ENCODE measurements around the gene TYMS. TPM values are rescaled to one million over a fixed set of nuclear protein-coding genes. Genes with fewer than 3 reads are reported as not detected.

TYMS gene
- total RNA-seq, 1 donor from 2014 or later: 15.5 TPM

DNA sequence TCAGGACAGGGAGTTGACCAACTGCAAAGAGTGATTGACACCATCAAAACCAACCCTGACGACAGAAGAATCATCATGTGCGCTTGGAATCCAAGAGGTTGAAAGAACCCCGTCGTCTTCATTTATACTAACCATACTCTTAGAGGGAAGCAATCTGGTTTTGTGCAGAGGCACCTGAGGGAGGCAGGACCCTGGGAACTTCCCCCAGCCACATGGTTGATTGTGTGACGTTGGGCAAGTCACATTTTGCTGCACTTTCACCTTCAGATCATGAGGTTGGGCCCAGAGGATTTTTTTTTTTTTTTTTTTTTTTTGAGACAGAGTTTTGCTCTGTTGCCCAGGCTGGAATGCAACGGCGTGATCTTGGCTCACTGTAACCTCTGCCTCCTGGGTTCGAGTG is 11.6 kb downstream of the TYMS start:
- no peak for TF ChIP-seq CTCF (IDR thresholded peaks at IDR 0.05; ENCODE audit: partially characterized antibody, unreplicated experiment)
- Mint-ChIP-seq H3K27me3 (ENCODE audit: unreplicated experiment) (no peaks in the 10 kb centered on the region), H3K27ac (ENCODE audit: unreplicated experiment) (no peak overlapping the region), H3K4me1 (ENCODE audit: low read depth, unreplicated experiment) (no peaks in the 10 kb centered on the region), H3K36me3 (ENCODE audit: unreplicated experiment) (peaks cover 5% of the 10 kb centered on the region), H3K4me3 (ENCODE audit: unreplicated experiment) (no peak overlapping the region), H3K9me3 (ENCODE audit: unreplicated experiment) (peaks cover 4% of the 10 kb centered on the region)
- no peak for DNase-seq

- DNase-seq: no peak
- TF ChIP-seq CTCF (IDR thresholded peaks at IDR 0.05; ENCODE audit: partially characterized antibody, unreplicated experiment): no peak
- Mint-ChIP-seq H3K9me3 (ENCODE audit: unreplicated experiment) (peaks cover 4% of the 10 kb centered on the region), H3K36me3 (ENCODE audit: unreplicated experiment) (peaks cover 5% of the 10 kb centered on the region), H3K27ac (ENCODE audit: unreplicated experiment) (no peak overlapping the region), H3K27me3 (ENCODE audit: unreplicated experiment) (no peaks in the 10 kb centered on the region), H3K4me1 (ENCODE audit: low read depth, unreplicated experiment) (no peaks in the 10 kb centered on the region), H3K4me3 (ENCODE audit: unreplicated experiment) (no peak overlapping the region)
These were observed 13.1 kb downstream of the TYMS start for GRCh38 chr18:670522-670921.

DNA sequence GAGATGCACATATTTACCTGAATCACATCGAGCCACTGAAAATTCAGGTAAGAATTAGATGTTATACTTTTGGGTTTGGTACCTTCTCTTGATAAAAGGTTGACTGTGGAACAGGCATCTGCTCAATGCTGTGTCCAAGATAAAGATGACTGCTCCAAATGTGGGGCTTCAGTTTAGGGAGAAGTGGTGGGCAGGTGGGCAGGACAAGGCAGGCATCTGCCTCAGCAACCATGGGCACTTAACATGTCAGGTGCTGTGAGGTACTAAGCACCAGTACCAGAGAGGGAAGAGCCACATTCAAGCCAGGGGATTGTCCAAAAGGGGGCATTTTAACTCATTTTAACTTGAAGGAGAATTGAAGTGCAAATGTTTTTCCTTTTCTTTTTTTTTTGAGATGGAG is 14.0 kb downstream of the TYMS start:
- Mint-ChIP-seq H3K4me1 (ENCODE audit: low read depth, unreplicated experiment) (no peaks in the 10 kb centered on the region), H3K27me3 (ENCODE audit: unreplicated experiment) (no peaks in the 10 kb centered on the region), H3K4me3 (ENCODE audit: unreplicated experiment) (no peak overlapping the region), H3K36me3 (ENCODE audit: unreplicated experiment) (peaks cover 4% of the 10 kb centered on the region), H3K9me3 (ENCODE audit: unreplicated experiment) (peaks cover 3% of the 10 kb centered on the region), H3K27ac (ENCODE audit: unreplicated experiment) (no peak overlapping the region)
- TF ChIP-seq CTCF (IDR thresholded peaks at IDR 0.05; ENCODE audit: partially characterized antibody, unreplicated experiment): no peak
- no peak for DNase-seq

DNA sequence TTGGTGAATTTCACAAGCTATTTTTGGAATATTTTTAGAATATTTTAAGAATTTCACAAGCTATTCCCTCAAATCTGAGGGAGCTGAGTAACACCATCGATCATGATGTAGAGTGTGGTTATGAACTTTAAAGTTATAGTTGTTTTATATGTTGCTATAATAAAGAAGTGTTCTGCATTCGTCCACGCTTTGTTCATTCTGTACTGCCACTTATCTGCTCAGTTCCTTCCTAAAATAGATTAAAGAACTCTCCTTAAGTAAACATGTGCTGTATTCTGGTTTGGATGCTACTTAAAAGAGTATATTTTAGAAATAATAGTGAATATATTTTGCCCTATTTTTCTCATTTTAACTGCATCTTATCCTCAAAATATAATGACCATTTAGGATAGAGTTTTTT is 15.9 kb downstream of the TYMS start:
- no peak overlapping the region for H3K4me3 Mint-ChIP-seq (ENCODE audit: unreplicated experiment)
- H3K9me3 Mint-ChIP-seq (ENCODE audit: unreplicated experiment): no peaks in the 10 kb centered on the region
- no peaks in the 10 kb centered on the region for H3K27me3 Mint-ChIP-seq (ENCODE audit: unreplicated experiment)
- no peaks in the 10 kb centered on the region for H3K36me3 Mint-ChIP-seq (ENCODE audit: unreplicated experiment)
- DNase-seq: no peak
- TF ChIP-seq CTCF (IDR thresholded peaks at IDR 0.05; ENCODE audit: partially characterized antibody, unreplicated experiment): no peak
- no peak overlapping the region for H3K27ac Mint-ChIP-seq (ENCODE audit: unreplicated experiment)
- no peaks in the 10 kb centered on the region for H3K4me1 Mint-ChIP-seq (ENCODE audit: low read depth, unreplicated experiment)

- Mint-ChIP-seq H3K9me3 (ENCODE audit: unreplicated experiment) (no peaks in the 10 kb centered on the region), H3K27me3 (ENCODE audit: unreplicated experiment) (no peaks in the 10 kb centered on the region), H3K4me3 (ENCODE audit: unreplicated experiment) (no peak overlapping the region), H3K4me1 (ENCODE audit: low read depth, unreplicated experiment) (no peaks in the 10 kb centered on the region), H3K36me3 (ENCODE audit: unreplicated experiment) (no peaks in the 10 kb centered on the region), H3K27ac (ENCODE audit: unreplicated experiment) (no peak overlapping the region)
- no peak for DNase-seq
- no peak for TF ChIP-seq CTCF (IDR thresholded peaks at IDR 0.05; ENCODE audit: partially characterized antibody, unreplicated experiment)
These were observed 16.3 kb downstream of the TYMS start for GRCh38 chr18:673769-674168.
